B cell (primary cell): ENCODE results near the gene TFF3.

ENCODE experiments used
- EZH2 ChIP-seq: IDR thresholded peaks from 2 replicates; pipeline ENCODE4 v1.6.1; 2012; ENCODE audit warnings: borderline replicate concordance, low read depth, mild to moderate bottlenecking, moderate library complexity, low read length; ENCODE audit not compliant: insufficient read depth, poor library complexity, severe bottlenecking
- TF ChIP-seq, protein P1 (sequence below): fragments of 200-600 bp; IDR thresholded peaks from one replicate; pipeline ENCODE4 v1.8.0; 2022; ENCODE audit warnings: antibody characterized with exemption, mild to moderate bottlenecking

GRCh38 chr21:42361286-42361685, 46.1 kb upstream of the TFF3 start:
- TF ChIP-seq, protein P1, sequence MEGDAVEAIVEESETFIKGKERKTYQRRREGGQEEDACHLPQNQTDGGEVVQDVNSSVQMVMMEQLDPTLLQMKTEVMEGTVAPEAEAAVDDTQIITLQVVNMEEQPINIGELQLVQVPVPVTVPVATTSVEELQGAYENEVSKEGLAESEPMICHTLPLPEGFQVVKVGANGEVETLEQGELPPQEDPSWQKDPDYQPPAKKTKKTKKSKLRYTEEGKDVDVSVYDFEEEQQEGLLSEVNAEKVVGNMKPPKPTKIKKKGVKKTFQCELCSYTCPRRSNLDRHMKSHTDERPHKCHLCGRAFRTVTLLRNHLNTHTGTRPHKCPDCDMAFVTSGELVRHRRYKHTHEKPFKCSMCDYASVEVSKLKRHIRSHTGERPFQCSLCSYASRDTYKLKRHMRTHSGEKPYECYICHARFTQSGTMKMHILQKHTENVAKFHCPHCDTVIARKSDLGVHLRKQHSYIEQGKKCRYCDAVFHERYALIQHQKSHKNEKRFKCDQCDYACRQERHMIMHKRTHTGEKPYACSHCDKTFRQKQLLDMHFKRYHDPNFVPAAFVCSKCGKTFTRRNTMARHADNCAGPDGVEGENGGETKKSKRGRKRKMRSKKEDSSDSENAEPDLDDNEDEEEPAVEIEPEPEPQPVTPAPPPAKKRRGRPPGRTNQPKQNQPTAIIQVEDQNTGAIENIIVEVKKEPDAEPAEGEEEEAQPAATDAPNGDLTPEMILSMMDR = no peak
- TF ChIP-seq EZH2 = no peak
